ENCODE results near the gene LUZP1.
"Not testable (repeated sequence)": the region's sequence is repeated elsewhere in the genome, so short reads cannot be mapped to it uniquely, and the experiment has no call there.

The LUZP1 gene

DNA sequence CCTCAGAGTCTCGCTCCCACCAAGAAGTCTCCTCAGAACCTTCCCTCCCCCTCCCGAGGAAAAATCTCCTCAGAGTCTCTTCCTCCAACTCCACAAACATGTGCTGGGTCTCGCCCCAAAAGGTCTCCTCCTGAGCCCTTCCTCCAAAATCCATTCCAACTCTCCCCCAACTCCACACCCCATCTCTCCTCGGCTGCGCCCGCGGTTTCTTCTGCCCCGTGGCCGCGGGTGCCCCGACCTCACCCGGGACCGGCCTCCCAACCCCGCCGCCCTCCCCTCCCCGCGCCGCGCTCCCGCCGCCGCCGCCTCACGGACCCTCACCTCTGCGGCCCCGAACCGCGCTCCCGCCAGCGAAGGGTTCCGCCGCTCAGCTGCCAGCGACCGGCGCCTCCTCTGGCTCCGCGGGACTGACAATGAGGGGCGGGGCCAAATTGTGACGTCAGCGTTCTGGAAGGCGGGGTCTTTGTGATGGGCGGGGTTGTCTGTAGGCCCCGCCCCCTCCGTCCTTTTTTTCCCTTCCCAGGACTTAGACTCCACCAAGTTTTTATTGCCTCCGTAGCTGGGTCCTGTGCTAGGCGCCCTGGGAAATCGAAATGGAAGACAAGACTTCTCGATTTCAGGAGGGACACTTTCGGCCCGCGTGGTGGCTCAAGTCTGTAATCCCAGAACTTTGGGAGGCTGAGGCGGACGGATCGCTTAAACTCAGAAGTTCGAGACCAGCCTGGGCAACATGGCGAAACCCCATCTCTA, at the start of gene LUZP1:
TSS of gene LUZP1 (minus strand) at position 412 of the 750 bp plus-strand sequence.
- DNase-seq, result peak; percentile 72

DNA sequence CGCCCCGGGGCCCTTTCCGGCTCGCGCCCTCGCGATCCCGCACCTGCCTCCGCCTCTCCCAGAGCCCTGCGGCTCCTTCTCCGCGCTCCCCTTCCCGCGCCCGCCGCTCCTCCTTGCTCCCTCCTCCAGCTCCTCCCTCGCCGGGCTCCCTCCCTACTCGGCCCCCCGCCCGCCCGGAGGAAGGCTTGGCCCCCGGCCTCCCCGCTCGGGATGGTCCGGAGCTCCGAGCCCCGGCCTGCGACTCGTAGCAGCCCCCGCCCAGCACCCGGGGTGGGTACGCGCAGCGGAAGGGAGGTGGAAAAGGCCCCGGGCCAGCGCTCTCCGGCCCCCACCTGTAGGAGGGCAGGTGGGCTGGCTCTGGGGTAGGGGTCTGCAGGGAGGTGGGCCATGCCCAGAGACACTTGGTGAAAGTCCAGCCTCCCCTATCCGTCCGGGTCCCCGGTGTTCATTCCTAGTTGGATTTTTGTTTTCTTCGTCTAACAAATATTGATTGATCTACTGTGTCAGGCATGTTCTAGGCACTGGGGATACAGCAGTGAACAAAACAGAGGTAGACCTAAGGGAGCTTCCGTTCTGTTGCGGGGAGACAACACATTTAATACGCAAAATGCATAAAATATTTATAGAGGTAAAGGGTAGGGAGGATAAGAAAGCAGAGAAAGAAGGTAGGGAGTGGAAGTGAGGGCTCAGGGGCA, 48.9 kb upstream of the LUZP1 start, which contains the start of gene HTR1D:
TSS of gene HTR1D (minus strand) at position 82 of the 695 bp plus-strand sequence. CDS start 23,283 bp downstream, outside the sequence.
- no peak for DNase-seq

- no peak for DNase-seq
Measured at GRCh38 chr1:23216771-23217420, 48.2 kb upstream of the LUZP1 start.

DNA sequence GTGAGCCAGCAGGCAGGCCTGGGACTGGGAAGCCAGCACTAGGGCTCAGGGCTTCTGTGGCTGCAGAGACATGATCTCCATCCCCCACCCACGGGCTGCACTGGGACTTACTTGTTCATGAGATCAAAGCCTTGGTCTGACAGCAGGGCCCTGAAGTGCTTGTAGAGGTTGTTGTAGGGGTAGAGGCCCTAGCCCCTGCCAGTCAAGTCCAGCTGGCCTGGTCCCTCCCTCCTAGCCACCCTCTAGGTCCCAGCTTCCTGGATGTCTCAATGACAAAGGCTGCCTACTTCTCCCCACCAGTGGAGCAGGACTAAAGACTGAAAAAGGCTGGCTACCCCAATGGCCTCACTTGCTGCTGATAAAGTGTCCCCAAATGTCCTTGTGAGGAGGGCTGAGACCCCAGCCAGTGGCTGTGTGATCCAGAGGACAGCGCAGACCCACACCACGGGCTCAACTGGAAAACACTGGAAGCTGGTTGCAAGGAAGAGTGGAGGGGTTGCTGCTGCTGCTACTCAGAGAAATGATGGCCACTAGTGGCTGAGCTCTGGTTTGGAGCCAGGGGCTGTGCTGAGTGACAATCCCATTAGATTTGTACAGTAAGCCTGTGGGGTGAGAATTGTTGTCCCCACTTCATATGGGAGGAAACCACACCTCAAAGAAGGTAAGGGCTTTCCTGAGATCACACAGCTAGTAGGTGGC, 47.2 kb upstream of the LUZP1 start:
- DNase-seq, result no peak

DNA sequence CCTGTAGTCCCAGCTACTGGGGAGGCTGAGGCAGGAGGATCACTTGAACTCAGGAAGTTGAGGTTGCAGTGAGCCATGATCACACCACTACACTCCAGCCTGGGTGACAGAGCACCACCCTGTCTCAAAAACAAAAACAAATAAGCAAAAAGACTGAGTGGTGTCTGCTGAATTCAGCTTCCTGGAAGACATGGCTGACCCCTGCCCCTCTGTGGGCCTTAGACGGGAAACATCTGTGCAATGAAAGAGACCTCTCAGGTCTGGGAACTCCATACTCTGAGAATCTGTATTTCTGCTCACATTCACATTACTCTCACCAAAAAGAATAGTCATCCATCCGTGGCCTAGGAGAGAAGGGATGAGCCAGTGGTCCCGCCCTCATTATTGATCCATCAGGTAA, 46.6 kb upstream of the LUZP1 start:
- no peak for DNase-seq

DNA sequence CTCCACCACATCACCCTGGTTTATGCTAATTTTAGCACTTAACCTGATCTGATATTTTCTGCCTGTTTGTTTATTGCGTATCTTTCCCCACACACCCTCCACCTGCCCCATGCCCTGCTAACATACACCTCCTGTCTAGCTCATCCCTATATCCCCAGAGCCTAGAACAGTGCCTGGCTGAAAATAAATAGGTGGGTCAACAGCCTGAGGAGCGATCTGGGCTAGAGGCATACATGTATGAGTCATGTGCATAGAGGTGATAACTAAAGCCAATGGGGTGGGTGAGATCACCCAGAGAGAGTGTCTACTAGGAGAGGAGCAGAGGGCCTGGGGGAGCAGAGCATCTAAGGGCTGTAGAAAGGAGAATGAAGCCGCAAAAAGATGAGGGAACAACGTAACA, 46.0 kb upstream of the LUZP1 start:
- no peak for DNase-seq

- DNase-seq, result no peak
Measured at GRCh38 chr1:23211955-23212354, 43.3 kb upstream of the LUZP1 start.

DNA sequence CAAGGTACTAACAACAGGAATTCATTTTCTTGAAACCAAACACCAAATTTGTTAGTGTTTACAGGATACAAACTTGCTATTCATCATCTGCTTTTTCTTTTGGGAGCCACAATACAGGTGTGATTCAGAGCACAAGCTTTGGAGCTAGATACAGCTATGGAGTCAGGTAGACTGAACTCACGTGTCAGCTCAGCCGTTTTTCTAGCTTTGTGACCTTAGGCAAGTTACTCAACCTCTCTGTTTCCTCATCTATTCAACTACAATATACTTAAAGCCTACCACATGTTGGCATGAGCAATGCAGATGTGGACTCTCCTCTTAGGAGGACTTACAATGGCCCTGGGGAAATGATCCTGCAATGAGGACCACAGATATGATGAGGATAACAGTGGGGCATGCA, 42.3 kb upstream of the LUZP1 start:
- no peak for DNase-seq

DNA sequence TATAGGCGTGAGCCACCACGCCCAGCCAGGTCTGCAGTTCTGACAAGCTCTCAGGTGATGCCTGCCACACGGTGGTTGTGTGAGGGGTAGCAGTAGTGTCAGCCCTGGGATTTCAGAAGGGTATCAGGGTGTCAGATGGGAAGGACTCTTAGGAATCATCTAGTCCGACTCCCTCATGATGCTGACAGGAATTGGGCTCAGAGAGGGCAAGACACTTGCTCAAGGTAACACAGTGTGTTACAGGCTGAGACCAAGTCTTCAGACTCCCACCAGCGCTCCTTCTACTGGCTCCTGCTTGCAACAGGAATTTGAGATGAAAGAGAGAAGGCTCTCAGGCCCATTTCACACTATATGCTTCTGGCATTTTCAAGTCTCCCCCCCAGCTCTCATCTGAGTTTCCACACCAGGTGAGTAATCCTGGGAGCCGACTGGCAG, 41.7 kb upstream of the LUZP1 start:
- DNase-seq, result no peak

GRCh38 chr1:23209770-23210169, 41.1 kb upstream of the LUZP1 start:
- DNase-seq, result no peak

- DNase-seq, result no peak
Measured at GRCh38 chr1:23208527-23208926, 39.9 kb upstream of the LUZP1 start.

DNA sequence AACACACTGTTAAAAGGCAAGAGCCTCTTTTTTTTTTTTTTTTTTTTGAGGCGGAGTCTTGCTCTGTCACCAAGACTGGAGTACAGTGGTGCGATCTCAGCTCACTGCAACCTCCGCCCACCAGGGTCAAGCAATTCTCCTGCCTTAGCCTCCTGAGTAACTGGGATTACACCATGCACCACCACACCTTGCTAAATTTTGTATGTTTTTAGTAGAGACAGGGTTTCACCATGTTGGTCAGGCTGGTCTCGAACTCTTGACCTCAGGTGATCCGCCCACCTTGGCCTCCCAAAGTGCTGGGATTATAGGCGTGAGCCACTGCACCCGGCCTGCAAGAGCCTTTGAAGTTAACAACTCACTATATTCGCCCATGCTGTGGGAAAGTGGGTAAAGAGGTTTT, 39.1 kb upstream of the LUZP1 start:
- not testable (repeated sequence) for DNase-seq

DNA sequence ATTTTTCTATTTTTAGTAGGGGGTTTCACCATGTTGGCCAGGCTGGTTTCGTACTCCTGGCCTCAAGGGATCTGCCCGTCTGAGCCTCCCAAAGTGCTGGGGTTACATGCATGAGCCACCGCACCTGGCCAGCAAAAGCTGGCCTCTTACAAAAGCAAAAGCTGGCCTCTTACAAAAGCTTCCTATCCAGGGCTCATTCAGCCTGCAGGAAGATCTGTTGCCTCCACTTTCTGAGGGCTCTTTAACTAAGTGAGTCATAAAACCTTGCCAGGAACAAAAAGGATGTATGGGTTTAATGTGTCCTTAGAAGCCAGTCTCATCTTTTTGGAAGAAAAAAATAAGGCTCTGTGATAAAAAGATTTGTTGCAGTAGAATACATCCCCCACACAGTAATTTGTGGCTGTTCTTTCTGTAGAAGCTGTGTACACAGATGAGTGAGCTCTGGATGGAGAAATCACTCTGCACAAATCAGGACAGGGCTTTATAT, 33.6 kb upstream of the LUZP1 start:
- no peak for DNase-seq

DNA sequence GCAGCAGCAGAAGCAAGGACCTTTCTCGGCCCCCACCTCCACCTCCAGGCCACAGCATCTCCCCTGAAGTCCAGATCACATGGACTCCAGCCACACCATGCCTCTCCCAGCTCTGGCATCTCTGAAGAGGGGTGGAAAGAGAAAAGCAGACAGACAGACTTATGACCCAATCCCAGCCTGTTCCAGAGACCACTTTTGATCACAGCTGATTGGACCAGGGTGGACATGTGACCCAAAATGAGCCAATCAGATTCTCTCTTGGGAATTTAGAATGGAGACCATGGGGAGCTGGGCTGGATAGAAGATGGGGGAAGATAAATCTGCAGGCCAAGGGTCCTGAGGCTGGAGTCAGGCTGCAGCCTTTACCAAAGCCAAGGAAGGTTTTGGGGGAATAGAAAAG, 32.2 kb upstream of the LUZP1 start:
- no peak for DNase-seq

- no peak for DNase-seq
Measured at GRCh38 chr1:23198373-23198772, 29.7 kb upstream of the LUZP1 start.

GRCh38 chr1:23196627-23197328, 28.1 kb upstream of the LUZP1 start:
- peak; percentile 41 for DNase-seq

DNA sequence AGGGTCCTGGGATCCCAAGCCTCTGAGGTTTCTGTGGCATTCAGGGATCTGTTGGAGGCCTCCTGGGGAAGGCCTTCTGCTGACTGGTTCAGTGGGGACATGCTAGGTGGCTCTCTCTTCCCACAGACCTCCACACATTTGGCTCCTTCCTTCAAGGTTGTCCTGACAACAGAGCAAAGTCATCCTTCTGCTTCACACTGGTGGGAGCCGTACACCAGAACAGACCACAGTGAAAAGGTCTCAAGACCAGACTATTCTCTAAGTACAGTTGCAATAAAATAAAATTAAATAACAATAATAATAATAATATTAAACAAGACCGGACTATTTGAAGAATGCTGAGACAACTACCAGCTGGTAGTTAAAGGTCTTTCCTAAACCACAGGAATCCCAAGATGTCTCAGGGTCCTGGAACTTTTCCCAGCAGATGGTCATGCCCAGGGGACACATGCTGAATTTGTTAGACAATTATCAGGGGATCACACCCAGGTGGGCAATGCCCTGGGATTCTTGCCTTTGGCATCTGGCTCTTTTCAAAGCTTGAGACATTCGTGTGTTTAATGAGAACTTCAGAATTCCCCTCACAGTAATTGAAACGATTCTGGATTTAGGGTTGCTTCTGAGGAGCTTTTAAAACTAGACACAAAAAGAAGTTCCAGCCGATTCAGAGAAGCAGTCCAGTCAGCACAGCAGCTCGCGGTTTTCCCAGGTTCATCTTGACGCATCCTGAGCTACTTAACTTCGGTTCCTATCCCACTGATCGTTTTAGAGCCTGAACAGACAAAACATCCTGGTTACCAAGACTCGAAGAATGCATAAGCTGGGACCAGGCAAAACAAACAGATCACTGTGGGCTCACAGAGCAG, 25.7 kb upstream of the LUZP1 start:
- peak; percentile 24 for DNase-seq

- DNase-seq, result no peak
Measured at GRCh38 chr1:23193391-23194118, 24.9 kb upstream of the LUZP1 start.

- no peak for DNase-seq
Measured at GRCh38 chr1:23191199-23191598, 22.5 kb upstream of the LUZP1 start.

- not testable (repeated sequence) for DNase-seq
Measured at GRCh38 chr1:23188936-23189452, 20.3 kb upstream of the LUZP1 start.
